Kidney epithelial cell (primary cell): ENCODE results near the gene MAML2. TPM values are rescaled to one million over a fixed set of nuclear protein-coding genes. Genes with fewer than 3 reads are reported as not detected.

Experiments
- DNase-seq: peaks from one replicate; pipeline ENCODE4 v3.0.0-alpha.2; 2010; ENCODE audit warnings: low read depth
- H3K27me3 ChIP-seq: 2 replicates; pipeline ENCODE4 v1.6.0; 2011; ENCODE audit warnings: low read length; ENCODE audit not compliant: control insufficient read depth, insufficient read depth
- H3K36me3 ChIP-seq: 2 replicates; pipeline ENCODE4 v1.5.1; 2011; ENCODE audit warnings: low read length; ENCODE audit not compliant: control insufficient read depth, insufficient read depth
- H3K4me3 ChIP-seq: 2 replicates; pipeline ENCODE4 v1.5.1; 2011; ENCODE audit warnings: low read depth, mild to moderate bottlenecking, control low read depth, low read length
- CTCF ChIP-seq: IDR thresholded peaks from 2 replicates; pipeline ENCODE4 v1.5.1; 2011; ENCODE audit warnings: mild to moderate bottlenecking, moderate library complexity, low read length, control low read depth, inconsistent platforms; ENCODE audit not compliant: insufficient read depth, poor library complexity, severe bottlenecking
- total RNA-seq: library from RNA; depleted of rRNA; stranded (reverse); fragments of >200 nt; gene quantifications from 2 replicates; pipeline ENCODE4 v1.2.3, GENCODE V29; 2015

MAML2 gene
- total RNA-seq, 1 donor from 2014 or later = 12.3 TPM

- DNase-seq = no peak
- TF ChIP-seq CTCF = no peak
- no peaks in the 10 kb centered on the region for H3K36me3 ChIP-seq
- no peaks in the 10 kb centered on the region for H3K27me3 ChIP-seq
- H3K4me3 ChIP-seq = no peak overlapping the region
Observed at GRCh38 chr11:95937358-95937757, 405.6 kb downstream of the MAML2 start.

- Histone ChIP-seq H3K27me3 (no peaks in the 10 kb centered on the region), H3K4me3 (no peak overlapping the region), H3K36me3 (no peaks in the 10 kb centered on the region)
- no peak for DNase-seq
- TF ChIP-seq CTCF = no peak
Observed at GRCh38 chr11:95933594-95933993, 409.4 kb downstream of the MAML2 start.

GRCh38 chr11:95931916-95932315 is 411.1 kb downstream of the MAML2 start:
- TF ChIP-seq CTCF = no peak
- Histone ChIP-seq H3K4me3 (no peak overlapping the region), H3K27me3 (no peaks in the 10 kb centered on the region), H3K36me3 (no peaks in the 10 kb centered on the region)
- no peak for DNase-seq

- no peak for DNase-seq
- no peak for TF ChIP-seq CTCF
- H3K4me3 ChIP-seq = no peak overlapping the region
- no peaks in the 10 kb centered on the region for H3K36me3 ChIP-seq
- no peaks in the 10 kb centered on the region for H3K27me3 ChIP-seq
Observed at GRCh38 chr11:95930948-95931347, 412.0 kb downstream of the MAML2 start.

- Histone ChIP-seq H3K36me3 (no peaks in the 10 kb centered on the region), H3K27me3 (no peaks in the 10 kb centered on the region), H3K4me3 (no peak overlapping the region)
- DNase-seq = no peak
- TF ChIP-seq CTCF = no peak
Observed at GRCh38 chr11:95926726-95927125, 416.3 kb downstream of the MAML2 start.

Other genes starting within 250 kb of the MAML2 start
- gene CCDC82, start 46.7 kb upstream of the MAML2 start, total RNA-seq = 25.5 and 45.7 TPM in 2 replicates
- 8.8 and 9.5 TPM in 2 replicates for gene JRKL, start 46.8 kb upstream of the MAML2 start, total RNA-seq